H54 (cell line): ENCODE results near the gene RPS29.

Experiments used
- DNase-seq: peaks from one replicate; pipeline ENCODE4 v3.0.0; 2011; ENCODE audit warnings: low spot score, mixed read lengths; ENCODE audit not compliant: insufficient read length
- FAIRE-seq: peaks from 3 replicates; lab custom pipeline; 2011; peaks lifted over from hg19 to GRCh38; lab: Jason Lieb, UNC
- POLR2A ChIP-seq: IDR thresholded peaks from 2 replicates; pipeline ENCODE4 v1.6.1; 2011; ENCODE audit warnings: low read depth, mild to moderate bottlenecking, low read length

Gene RPS29

DNA sequence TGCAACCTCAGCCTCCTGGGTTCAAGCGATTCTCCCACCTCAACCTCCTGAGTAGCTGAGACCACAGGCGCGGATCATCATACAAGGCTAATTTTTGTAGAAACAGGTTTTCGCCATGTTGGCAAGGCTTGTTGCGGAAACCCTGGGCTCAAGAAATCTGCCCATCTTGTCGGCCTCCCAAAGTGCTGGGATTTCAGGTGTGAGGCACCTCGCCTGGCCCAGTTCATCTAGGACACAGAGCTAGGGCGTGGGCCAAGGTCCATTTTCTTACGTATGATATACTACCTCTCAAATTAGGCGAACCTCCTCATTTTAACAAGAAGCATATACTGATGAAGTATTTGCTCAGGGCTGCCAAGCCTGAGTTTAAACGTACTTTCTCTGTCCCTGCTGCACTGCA lies 2.1 kb downstream of the RPS29 start:
- TF ChIP-seq POLR2A = no peak
- DNase-seq (no peak), FAIRE-seq (no peak)

DNA sequence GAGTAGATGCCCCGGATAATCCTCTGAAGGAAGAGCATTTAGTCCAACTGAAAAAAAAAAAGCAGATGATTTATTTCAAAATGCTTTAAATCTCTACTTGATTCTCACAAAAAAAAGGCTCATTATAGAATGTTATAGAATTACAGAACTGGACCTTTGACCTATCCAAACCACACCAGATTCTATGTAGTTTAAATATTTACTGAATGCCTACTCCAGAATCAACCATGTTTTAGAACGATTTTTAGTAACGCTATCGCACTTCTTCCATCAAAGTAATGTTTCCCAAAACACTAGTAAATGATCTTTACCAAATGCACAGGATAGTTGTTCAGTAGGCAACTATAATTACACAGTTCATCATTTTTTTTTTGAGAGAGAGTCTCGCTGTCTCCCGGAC lies 2.6 kb downstream of the RPS29 start:
- no peak for TF ChIP-seq POLR2A
- FAIRE-seq (no peak), DNase-seq (no peak)

DNA sequence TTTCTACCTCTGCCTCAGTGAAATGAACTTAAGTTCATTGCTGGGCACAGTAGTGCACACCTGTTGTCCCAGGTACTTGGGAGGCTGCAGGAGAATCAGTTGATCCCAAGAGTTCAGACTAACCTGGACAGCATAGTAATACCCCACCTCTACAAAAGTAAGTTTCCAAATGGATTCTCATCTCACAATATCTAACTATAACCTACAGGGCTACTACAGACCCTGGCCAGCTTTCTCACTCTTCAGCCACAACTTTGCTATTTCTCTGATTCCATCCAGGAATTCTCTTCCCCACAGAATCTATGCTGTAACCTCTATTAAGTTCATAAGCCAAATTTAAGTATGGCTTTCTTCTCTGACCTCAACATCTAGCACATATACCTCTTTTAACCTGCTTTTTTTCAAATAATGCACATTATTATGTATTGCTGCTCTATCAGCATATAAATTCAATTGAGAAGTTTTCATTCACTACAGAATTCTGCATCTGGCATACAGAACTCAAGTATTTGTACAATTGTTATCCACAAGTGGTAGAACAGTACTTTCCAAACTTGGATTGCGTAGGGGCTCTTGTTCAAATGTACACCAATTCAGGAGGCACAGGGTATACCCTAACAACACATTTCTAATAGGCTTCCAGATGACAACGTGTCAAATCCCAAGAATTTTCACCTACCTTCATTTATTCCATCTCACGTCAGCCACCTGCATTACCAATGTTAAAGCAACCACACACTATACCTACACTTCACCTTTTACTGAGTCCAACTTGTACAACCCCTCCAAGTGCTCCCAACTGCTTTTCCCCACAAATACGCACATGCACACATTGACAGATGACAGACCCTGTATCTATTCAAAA lies 3.8 kb downstream of the RPS29 start:
- DNase-seq = no peak
- TF ChIP-seq POLR2A = no peak
- FAIRE-seq = no peak

DNA sequence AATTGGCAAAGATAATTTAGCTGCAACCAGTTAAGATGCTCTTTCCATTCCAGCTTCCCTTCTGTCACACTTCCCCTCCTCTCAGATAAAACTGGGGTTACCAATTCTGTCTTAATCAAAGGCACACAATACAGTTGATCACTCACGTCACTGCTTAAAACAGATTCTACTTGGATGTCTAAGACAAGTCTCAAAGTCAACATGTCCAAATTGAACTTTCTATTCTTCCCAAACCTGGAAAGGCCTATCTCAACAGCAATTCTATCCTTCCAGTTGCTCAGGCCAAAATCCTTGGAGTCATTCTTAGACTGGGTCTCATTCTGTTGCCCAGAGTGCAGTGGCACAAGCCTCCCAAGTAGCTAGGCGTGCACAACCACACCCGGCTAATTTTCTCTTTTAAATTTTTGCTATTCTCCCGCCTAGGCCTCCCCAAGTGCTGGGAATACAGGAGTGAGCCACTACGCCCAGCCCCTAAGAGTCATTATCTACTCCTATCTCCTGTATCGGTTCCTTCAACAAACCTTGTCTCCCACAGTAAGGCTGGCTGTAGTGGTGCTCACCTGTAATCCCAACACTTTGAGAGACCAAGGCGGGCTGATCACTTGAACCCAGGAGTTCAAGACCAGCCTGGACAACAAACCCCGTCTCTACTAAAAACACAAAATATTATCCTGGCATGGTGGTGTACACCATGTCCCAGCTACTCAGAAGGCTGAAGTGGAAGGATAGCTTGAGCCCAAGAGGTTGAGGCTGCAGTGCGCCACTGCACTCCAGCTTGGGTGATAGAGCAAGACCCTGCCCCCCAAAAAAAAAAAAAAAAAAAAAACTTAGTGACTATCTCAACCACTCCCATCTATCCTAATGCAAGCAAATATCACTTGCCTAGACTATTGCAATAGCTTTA lies 4.7 kb downstream of the RPS29 start:
- DNase-seq = no peak
- TF ChIP-seq POLR2A = no peak
- no peak for FAIRE-seq

DNA sequence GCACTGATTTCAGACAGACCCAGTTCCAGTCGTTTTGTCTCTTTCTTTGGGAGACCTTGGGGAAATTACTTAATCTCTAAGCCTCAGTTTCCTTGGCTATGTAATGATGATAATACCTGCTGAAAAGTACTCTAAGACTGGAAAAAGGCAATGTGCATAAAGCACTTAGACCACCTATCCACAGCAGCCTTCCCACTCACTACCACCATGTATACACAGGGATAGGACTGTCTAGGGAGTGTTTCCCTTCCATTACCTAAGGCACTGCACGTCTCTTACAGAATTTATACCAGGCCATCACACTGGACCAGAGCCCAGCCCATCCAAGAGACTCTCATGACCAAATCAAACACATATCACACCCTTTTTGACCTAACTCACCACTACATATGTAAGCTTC lies 6.3 kb downstream of the RPS29 start:
- no peak for TF ChIP-seq POLR2A
- DNase-seq = no peak

DNA sequence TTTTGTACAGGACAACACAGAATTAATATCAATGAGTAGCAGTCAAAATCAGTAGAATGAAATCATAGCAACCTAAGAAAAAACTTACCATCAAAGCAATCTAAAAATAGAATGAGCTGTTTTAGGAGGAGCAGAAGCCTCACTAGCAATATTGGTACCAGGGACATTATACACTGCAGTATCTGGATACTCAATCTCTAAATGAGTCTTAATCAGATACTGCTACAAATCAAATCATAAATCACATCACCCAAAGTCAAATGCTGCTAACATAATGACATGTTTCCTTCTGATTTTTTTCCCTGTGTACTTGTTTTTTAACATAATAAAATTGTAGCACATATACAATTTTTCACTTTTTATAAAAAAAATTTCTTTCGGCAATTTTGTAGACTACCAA lies 8.0 kb downstream of the RPS29 start:
- DNase-seq (no peak), FAIRE-seq (no peak)
- no peak for TF ChIP-seq POLR2A

More for the DNA sequence above, 6.3 kb downstream of the RPS29 start:
- no peak for FAIRE-seq

DNA sequence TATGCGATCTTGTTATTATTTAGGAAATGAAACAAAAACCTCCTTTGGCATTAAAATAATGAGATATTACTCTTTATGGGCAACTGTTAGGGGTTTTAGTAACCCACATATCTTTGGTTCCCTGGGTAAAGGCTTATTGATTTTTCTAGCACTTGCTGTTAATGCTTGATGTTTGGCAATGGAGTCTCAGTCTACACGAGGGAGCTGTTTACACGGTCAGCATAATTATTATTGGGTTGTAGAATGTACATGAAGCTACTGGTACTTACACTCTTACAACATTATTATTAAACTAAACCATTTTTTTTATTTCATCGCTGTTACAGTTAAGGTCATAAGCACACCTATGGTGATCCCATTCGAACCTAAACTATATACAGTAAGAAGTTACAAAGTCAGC lies 12.1 kb downstream of the RPS29 start:
- FAIRE-seq = no peak
- TF ChIP-seq POLR2A = no peak
- DNase-seq = no peak

DNA sequence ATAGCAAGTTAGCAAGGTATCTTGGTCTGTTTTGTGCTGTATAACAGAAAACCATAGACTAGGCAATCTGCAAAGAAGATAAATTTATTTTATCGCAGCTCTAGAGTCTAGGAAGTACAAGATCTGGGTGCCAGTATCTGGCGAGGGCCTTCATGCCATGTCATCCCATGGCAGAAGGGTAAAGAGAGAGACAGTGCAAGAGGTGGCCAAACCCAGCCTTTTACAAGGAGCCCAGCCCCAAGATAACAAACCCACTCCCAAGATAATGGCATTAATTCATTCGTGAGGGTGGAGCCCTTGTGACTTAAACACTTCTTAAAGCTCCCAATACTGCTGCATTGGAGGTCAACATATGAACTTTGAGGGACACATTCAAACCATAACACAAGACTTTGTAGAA lies 16.9 kb downstream of the RPS29 start:
- no peak for TF ChIP-seq POLR2A
- FAIRE-seq = no peak
- no peak for DNase-seq

DNA sequence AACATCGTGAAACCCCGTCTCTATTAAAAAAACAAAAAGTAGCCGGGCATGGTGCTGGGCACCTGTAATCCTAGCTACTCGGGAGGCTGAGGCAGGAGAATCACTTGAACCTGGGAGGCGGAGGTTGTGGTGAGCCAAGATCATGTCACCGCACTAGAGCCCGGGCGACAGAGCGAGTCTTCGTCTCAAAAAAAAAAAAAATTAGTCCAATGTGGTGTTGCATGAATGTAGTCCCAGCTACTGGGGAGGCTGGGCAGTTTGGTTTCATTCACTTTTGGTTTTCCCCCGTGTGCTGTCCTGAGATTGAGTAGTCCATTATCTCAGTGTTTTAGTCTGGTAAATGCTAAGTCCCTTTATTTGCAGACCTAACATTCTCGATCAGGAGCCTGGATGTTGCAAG lies 19.5 kb downstream of the RPS29 start:
- no peak for TF ChIP-seq POLR2A
- DNase-seq = no peak
- FAIRE-seq = no peak

DNA sequence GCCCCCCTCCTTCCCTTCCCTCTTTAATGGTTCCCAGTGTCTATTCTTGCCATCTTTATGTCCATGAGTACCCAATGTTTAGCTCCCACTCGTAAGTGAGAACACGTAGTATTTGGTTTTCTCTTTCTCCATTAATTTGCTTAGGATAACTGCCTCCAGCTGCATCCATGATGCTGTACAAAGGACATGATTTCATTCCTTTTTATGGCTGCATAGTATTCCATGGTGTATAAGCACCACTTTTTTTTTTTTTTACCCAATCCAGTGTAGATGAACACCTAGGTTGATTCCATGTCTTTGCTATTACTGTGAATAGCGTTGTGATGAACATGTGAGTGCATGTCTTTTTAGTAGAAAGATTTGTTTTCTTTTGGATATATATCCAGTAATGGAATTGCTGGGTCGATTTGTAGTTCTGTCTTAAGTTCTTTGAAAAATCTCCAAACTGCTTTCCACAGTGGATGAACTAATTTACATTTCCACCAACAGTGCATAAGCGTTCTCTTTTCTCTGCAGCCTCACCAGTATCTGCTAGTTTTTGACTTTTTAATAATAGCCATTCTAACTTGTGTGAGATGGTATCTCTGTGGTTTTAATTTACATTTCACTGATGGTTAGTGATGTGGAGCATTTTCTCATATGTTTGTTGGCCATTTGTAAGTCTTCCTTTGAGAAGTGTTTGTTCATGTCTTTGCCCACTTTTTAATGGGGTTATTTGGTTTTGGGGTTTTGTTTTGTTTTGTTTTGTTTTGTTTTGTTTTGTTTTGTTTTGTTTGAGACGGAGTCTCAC lies 26.0 kb downstream of the RPS29 start:
- no peak for FAIRE-seq
- DNase-seq = no peak
- TF ChIP-seq POLR2A = no peak

DNA sequence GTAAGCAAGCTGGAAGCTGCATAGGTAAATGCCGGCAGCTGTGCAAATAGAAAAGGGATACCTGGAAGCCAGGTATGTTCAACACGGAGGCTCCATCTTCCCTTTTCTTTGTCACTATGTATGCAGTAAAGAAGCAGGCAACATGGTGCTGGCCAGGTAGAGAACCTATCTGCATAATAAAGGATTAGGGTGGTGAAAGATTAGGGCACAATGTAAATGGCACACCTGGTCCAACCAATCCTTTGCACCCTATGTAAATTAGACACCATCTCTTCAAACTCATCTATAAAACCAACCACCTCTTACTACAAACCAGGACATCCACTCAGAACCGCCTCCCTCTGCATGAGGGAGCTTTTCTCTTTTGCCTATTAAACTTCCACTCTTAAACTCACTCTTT lies 32.3 kb downstream of the RPS29 start:
- no peak for TF ChIP-seq POLR2A
- no peak for FAIRE-seq
- no peak for DNase-seq

DNA sequence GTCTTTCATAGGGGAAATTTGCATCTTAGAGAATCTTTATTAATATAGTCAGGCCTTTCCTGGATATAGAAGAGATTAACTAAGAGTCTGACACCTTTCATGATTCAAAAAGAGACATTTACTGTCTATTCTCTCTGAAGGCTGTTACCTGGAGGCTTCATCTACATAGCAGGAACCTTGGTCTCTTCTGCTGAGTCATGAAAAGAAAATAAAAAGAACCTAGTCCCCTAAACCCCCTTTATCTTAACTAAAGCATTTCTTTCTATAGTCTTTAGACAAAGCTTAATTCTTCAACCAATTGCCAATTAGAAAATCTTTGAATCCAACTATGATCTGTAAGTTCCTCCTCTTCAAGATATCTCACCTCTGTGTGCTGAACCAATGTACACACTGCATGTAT lies 33.1 kb downstream of the RPS29 start:
- DNase-seq = no peak
- no peak for TF ChIP-seq POLR2A
- no peak for FAIRE-seq

DNA sequence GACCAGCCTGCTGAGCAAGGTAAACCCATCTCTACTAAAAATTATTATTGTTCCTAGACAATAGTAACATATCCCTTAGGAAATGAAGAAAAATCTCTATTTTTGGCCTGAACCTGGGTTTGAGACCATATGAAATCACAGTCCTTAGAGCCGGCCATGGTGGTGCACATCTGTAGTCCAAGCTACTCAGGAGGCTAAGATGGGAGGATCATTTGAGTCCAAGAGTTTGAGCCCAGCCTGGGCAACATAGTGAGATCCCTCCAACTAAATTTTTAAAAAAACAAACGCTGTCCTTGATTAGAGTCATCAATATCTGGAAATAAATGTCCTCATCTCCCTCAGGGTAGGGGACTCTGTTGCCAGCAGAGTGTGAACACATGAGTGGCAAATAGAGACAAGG lies 34.6 kb downstream of the RPS29 start:
- no peak for TF ChIP-seq POLR2A
- no peak for FAIRE-seq
- DNase-seq = no peak

DNA sequence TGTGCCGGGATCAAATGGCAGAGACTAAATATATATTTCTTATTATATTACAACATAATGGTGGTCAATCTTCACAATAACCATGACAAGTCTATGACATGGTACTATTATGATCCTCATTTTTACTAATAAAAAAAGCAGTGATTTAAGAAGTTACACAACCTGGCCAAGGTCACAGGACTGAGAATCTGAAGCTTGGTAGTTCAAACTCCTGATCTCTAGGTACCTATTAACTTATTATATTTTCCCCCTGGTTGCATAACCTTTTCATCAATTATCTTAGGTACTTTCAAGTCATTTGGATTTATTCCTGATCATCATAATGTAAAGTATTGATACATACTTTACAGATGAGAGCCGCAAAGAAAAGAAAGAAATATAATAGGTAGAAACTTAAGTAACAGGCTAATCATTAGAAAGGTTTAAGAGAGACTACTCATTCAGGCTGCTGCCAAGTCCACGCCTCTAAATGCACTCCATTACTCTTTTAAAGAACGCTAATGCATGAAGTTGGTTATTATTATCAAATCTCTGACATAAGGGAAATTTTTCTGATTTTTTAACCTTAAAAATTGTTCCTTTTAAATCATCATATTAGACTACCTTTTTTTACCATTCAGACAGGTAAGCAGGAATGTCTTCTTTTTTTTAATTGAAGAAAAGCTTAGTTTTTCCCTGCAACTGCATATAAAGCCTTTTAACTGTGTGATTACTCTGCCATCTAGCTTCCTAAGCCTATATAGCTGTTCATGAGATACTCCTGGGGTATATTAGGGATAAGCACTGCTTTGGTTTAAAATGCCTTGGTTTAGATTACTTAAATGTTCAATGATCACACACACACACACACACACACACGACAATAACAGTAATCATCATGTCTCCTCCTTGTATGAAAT lies 35.6 kb downstream of the RPS29 start:
- TF ChIP-seq POLR2A = no peak
- DNase-seq = no peak
- FAIRE-seq = no peak
